GM12875 (cell line): ENCODE results near the gene PARVB.
A peak's percentile ranks its signal among the peaks of the same experiment; 100 is the strongest.

Experiments
- H3K4me3 ChIP-seq: one replicate; pipeline ENCODE4 v1.5.1; 2011; ENCODE audit warnings: low read depth, low read length, control low read depth
- CTCF ChIP-seq: IDR thresholded peaks from 2 replicates; pipeline ENCODE4 v1.5.1; 2011; ENCODE audit warnings: low read depth, mild to moderate bottlenecking, control low read depth, inconsistent platforms, low read length, moderate library complexity, borderline replicate concordance; ENCODE audit not compliant: insufficient read depth

Gene PARVB

GRCh38 chr22:44024288-44024921, at the start of gene PARVB:
TSS of gene PARVB (plus strand) at chr22:44024302. CDS start at chr22:44024340, 38 bp downstream.
- H3K4me3 ChIP-seq, result peak within 1 kb of the TSS; percentile 88
- TF ChIP-seq CTCF, result no peak

- H3K4me3 ChIP-seq, result no peak overlapping the region
- no peak for TF ChIP-seq CTCF
Measured at GRCh38 chr22:43975041-43975440, 49.1 kb upstream of the PARVB start.

- no peak for TF ChIP-seq CTCF
- H3K4me3 ChIP-seq, result no peak overlapping the region
Measured at GRCh38 chr22:43976861-43977795, 47.0 kb upstream of the PARVB start.

GRCh38 chr22:43978558-43978957, 45.5 kb upstream of the PARVB start:
- TF ChIP-seq CTCF, result no peak
- no peak overlapping the region for H3K4me3 ChIP-seq

GRCh38 chr22:43980579-43980978, 43.5 kb upstream of the PARVB start:
- no peak for TF ChIP-seq CTCF

GRCh38 chr22:43980996-43981395, 43.1 kb upstream of the PARVB start:
- H3K4me3 ChIP-seq, result no peak overlapping the region
- no peak for TF ChIP-seq CTCF

More at GRCh38 chr22:43980579-43980978, 43.5 kb upstream of the PARVB start:
- H3K4me3 ChIP-seq, result no peak overlapping the region

- TF ChIP-seq CTCF, result no peak
- H3K4me3 ChIP-seq, result no peak overlapping the region
Measured at GRCh38 chr22:43983808-43984207, 40.3 kb upstream of the PARVB start.
